ENCODE data around the gene LAMA2. TPM values are rescaled to one million over a fixed set of nuclear protein-coding genes. Genes with fewer than 3 reads are reported as not detected.

The LAMA2 gene
- polyA plus RNA-seq, 3 donors = not detected

GRCh38 chr6:129536271-129536670 lies 653.3 kb downstream of the LAMA2 start:
- Histone ChIP-seq H3K4me3 (replicated peaks in 1 of 3; ENCODE audit: low read depth in 2 of 3, low read length in 3 of 3) (no peak overlapping the region), H3K79me2 (ENCODE audit: insufficient read depth, low read length) (no peaks in the 10 kb centered on the region), H3K4me2 (replicated peaks; ENCODE audit: extremely low read depth, low read length, poor library complexity, severe bottlenecking) (no peak overlapping the region), H3K4me1 (ENCODE audit: control insufficient read depth in 1 of 2, insufficient read depth in 2 of 2, low read length in 2 of 2) (no peaks in the 10 kb centered on the region), H4K20me1 (ENCODE audit: insufficient read depth, low read length) (no peaks in the 10 kb centered on the region), H3K9me3 (replicated peaks in 1 of 2; ENCODE audit: control insufficient read depth in 1 of 2, insufficient read depth in 1 of 2, low read length in 2 of 2) (no peaks in the 10 kb centered on the region), H3K27me3 (ENCODE audit: control insufficient read depth in 2 of 2, insufficient read depth in 2 of 2, low read length in 2 of 2) (no peaks in the 10 kb centered on the region), H3K9ac (ENCODE audit: insufficient read depth, low read length, poor library complexity, severe bottlenecking) (no peak overlapping the region), H2AFZ (ENCODE audit: insufficient read depth, low read depth, low read length, poor library complexity, severe bottlenecking) (no peak overlapping the region), H3K27ac (ENCODE audit: low read depth in 1 of 2, low read length in 2 of 2) (no peak overlapping the region), H3K36me3 (replicated peaks in 1 of 2; ENCODE audit: control insufficient read depth in 1 of 2, insufficient read depth in 2 of 2, low read length in 2 of 2) (no peaks in the 10 kb centered on the region)
- Mint-ChIP-seq H3K4me3 (no peak overlapping the region), H3K27ac (no peak overlapping the region), H3K9me3 (peaks cover 0 to 11% (median 4%) of the 10 kb centered on the region in 7 donors), H3K4me1 (no peaks in the 10 kb centered on the region), H3K36me3 (no peaks in the 10 kb centered on the region), H3K27me3 (ENCODE audit: low read depth in 3 of 3) (peaks cover 0 to 2% (median 0%) of the 10 kb centered on the region in 3 donors)
- no peak for TF ChIP-seq CTCF (IDR thresholded peaks at IDR 0.05)
- DNase-seq = no peak
- intact Hi-C loops (cut with micrococcal nuclease) = no loop called here

GRCh38 chr6:129539032-129539431 lies 656.1 kb downstream of the LAMA2 start:
- Mint-ChIP-seq H3K27ac (peak overlapping the region in 1 of 7 donors; percentile 33), H3K9me3 (no peaks in the 10 kb centered on the region), H3K4me1 (no peaks in the 10 kb centered on the region), H3K36me3 (no peaks in the 10 kb centered on the region), H3K4me3 (no peak overlapping the region), H3K27me3 (ENCODE audit: low read depth in 3 of 3) (peaks cover 0 to 2% (median 0%) of the 10 kb centered on the region in 3 donors)
- H3K4me3 ChIP-seq (replicated peaks in 1 of 3; ENCODE audit: low read depth in 2 of 3, low read length in 3 of 3) = no peak overlapping the region
- intact Hi-C loops (cut with micrococcal nuclease) = no loop called here
- H3K36me3 ChIP-seq (replicated peaks in 1 of 2; ENCODE audit: control insufficient read depth in 1 of 2, insufficient read depth in 2 of 2, low read length in 2 of 2) = no peaks in the 10 kb centered on the region
- WGBS (ENCODE audit: insufficient coverage) = no CpG with 5 or more reads among the region's 2 CpGs
- no peak overlapping the region for H3K4me2 ChIP-seq (replicated peaks; ENCODE audit: extremely low read depth, low read length, poor library complexity, severe bottlenecking)
- H3K9ac ChIP-seq (ENCODE audit: insufficient read depth, low read length, poor library complexity, severe bottlenecking) = no peak overlapping the region
- H3K79me2 ChIP-seq (ENCODE audit: insufficient read depth, low read length) = no peaks in the 10 kb centered on the region
- H3K27ac ChIP-seq (ENCODE audit: low read depth in 1 of 2, low read length in 2 of 2) = no peak overlapping the region
- H2AFZ ChIP-seq (ENCODE audit: insufficient read depth, low read depth, low read length, poor library complexity, severe bottlenecking) = no peak overlapping the region
- no peaks in the 10 kb centered on the region for H3K9me3 ChIP-seq (replicated peaks in 1 of 2; ENCODE audit: control insufficient read depth in 1 of 2, insufficient read depth in 1 of 2, low read length in 2 of 2)
- H3K4me1 ChIP-seq (ENCODE audit: control insufficient read depth in 1 of 2, insufficient read depth in 2 of 2, low read length in 2 of 2) = no peaks in the 10 kb centered on the region
- H3K27me3 ChIP-seq (ENCODE audit: control insufficient read depth in 2 of 2, insufficient read depth in 2 of 2, low read length in 2 of 2) = no peaks in the 10 kb centered on the region
- no peak for DNase-seq
- H4K20me1 ChIP-seq (ENCODE audit: insufficient read depth, low read length) = no peaks in the 10 kb centered on the region
- no peak for TF ChIP-seq CTCF (IDR thresholded peaks at IDR 0.05)
